SK-N-SH treated with all-trans-retinoic acid at 6 μM for 48 hours (cell line): ENCODE data around the gene SMIM41.
"Not testable (repeated sequence)": the region's sequence is repeated elsewhere in the genome, so short reads cannot be mapped to it uniquely, and the experiment has no call there.

Experiments used
- ESRRG ChIP-seq: fragments of 250-450 bp; sonication (Bioruptor Pico); IDR thresholded peaks from 2 replicates; pipeline ENCODE4 v1.6.1; 2021; ENCODE audit warnings: mild to moderate bottlenecking
- RARB ChIP-seq: fragments of 250-450 bp; sonication (Bioruptor Pico); IDR thresholded peaks from 2 replicates; pipeline ENCODE4 v1.8.0; 2021; ENCODE audit warnings: mild to moderate bottlenecking, moderate library complexity
- SNAI2 ChIP-seq: fragments of 250-450 bp; sonication (Bioruptor Pico); IDR thresholded peaks from 2 replicates; pipeline ENCODE4 v1.5.0; 2020; ENCODE audit warnings: mild to moderate bottlenecking, moderate library complexity
- TCF4 ChIP-seq: fragments of 250-450 bp; sonication (Bioruptor Pico); IDR thresholded peaks from 2 replicates; pipeline ENCODE4 v1.8.0; 2021; ENCODE audit warnings: mild to moderate bottlenecking, moderate library complexity, borderline replicate concordance
- TOX ChIP-seq: fragments of 250-450 bp; sonication (Bioruptor Pico); IDR thresholded peaks from 2 replicates; pipeline ENCODE4 v1.8.0; 2021; ENCODE audit warnings: mild to moderate bottlenecking, moderate library complexity, borderline replicate concordance
- ZFP3 ChIP-seq: fragments of 250-450 bp; sonication (Bioruptor Pico); IDR thresholded peaks from 2 replicates; pipeline ENCODE4 v1.5.0; 2020; ENCODE audit warnings: mild to moderate bottlenecking, moderate library complexity
- ZNF70 ChIP-seq: fragments of 450-650 bp; formaldehyde crosslinking; IDR thresholded peaks from 2 replicates; pipeline ENCODE4 v1.5.0; 2020; ENCODE audit warnings: mild to moderate bottlenecking, moderate library complexity
- TF ChIP-seq, protein P1 (sequence below): fragments of 250-450 bp; sonication (Bioruptor Pico); IDR thresholded peaks from 2 replicates; pipeline ENCODE4 v1.5.1; 2020; ENCODE audit warnings: low read depth, mild to moderate bottlenecking, moderate library complexity
- TF ChIP-seq, protein P2 (sequence below): fragments of 250-450 bp; sonication (Bioruptor Pico); IDR thresholded peaks from 2 replicates; pipeline ENCODE4 v1.8.0; 2020; ENCODE audit warnings: mild to moderate bottlenecking, moderate library complexity, borderline replicate concordance
- TF ChIP-seq, protein P3 (sequence below): fragments of 250-450 bp; sonication (Bioruptor Pico); IDR thresholded peaks from 2 replicates; pipeline ENCODE4 v1.5.0; 2020; ENCODE audit warnings: mild to moderate bottlenecking, moderate library complexity
- TF ChIP-seq, protein P4 (sequence below): fragments of 250-450 bp; sonication (Bioruptor Pico); IDR thresholded peaks from 2 replicates; pipeline ENCODE4 v1.5.1; 2021; ENCODE audit warnings: mild to moderate bottlenecking, moderate library complexity
- TF ChIP-seq, protein P5 (sequence below): fragments of 250-450 bp; sonication (Bioruptor Pico); IDR thresholded peaks from 2 replicates; pipeline ENCODE4 v1.8.0; 2021; ENCODE audit warnings: low read depth, mild to moderate bottlenecking, moderate library complexity, borderline replicate concordance

DNA sequence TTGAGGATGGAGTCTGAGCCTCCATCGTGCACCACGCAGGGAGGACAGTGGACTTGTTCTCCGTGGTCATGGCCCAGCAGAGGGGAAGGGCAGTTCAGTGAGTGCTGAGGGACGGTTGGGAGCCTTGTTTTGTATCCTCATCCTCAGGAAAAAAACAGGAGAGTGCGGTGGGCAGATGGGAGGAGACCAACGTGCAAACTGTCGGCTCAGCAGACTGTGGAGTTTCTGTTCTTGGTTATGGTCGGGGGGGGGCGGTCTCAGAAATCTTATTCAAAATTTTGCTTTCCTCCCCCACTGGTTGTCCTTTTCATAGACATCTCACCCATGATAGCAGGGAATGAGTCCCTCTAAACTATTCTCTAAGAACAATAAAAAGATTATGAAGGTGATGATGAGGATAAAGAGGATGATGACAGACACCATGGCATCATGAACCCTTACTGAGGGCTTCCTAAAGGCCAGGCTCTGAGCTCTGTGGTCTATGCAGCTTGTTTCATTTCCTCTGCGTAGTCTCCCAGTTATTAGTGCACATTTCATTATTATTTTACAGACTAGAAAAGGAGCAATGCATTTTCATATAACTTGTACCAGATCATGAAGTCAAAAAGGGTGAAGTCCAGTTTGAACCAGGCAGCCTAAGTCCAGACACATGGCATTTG is 25.1 kb downstream of the SMIM41 start:
- not testable (repeated sequence) for TF ChIP-seq ZNF70 (CRISPR knock-in tag); ZFP3 (CRISPR knock-in tag); TCF4 (CRISPR knock-in tag); RARB (CRISPR knock-in tag); TOX (CRISPR knock-in tag); ESRRG; SNAI2
- TF ChIP-seq, protein P1, sequence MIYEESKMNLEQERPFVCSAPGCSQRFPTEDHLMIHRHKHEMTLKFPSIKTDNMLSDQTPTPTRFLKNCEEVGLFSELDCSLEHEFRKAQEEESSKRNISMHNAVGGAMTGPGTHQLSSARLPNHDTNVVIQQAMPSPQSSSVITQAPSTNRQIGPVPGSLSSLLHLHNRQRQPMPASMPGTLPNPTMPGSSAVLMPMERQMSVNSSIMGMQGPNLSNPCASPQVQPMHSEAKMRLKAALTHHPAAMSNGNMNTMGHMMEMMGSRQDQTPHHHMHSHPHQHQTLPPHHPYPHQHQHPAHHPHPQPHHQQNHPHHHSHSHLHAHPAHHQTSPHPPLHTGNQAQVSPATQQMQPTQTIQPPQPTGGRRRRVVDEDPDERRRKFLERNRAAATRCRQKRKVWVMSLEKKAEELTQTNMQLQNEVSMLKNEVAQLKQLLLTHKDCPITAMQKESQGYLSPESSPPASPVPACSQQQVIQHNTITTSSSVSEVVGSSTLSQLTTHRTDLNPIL (CRISPR knock-in tag) = not testable (repeated sequence)
- TF ChIP-seq, protein P2, sequence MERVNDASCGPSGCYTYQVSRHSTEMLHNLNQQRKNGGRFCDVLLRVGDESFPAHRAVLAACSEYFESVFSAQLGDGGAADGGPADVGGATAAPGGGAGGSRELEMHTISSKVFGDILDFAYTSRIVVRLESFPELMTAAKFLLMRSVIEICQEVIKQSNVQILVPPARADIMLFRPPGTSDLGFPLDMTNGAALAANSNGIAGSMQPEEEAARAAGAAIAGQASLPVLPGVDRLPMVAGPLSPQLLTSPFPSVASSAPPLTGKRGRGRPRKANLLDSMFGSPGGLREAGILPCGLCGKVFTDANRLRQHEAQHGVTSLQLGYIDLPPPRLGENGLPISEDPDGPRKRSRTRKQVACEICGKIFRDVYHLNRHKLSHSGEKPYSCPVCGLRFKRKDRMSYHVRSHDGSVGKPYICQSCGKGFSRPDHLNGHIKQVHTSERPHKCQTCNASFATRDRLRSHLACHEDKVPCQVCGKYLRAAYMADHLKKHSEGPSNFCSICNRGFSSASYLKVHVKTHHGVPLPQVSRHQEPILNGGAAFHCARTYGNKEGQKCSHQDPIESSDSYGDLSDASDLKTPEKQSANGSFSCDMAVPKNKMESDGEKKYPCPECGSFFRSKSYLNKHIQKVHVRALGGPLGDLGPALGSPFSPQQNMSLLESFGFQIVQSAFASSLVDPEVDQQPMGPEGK (CRISPR knock-in tag) = not testable (repeated sequence)
- TF ChIP-seq, protein P3, sequence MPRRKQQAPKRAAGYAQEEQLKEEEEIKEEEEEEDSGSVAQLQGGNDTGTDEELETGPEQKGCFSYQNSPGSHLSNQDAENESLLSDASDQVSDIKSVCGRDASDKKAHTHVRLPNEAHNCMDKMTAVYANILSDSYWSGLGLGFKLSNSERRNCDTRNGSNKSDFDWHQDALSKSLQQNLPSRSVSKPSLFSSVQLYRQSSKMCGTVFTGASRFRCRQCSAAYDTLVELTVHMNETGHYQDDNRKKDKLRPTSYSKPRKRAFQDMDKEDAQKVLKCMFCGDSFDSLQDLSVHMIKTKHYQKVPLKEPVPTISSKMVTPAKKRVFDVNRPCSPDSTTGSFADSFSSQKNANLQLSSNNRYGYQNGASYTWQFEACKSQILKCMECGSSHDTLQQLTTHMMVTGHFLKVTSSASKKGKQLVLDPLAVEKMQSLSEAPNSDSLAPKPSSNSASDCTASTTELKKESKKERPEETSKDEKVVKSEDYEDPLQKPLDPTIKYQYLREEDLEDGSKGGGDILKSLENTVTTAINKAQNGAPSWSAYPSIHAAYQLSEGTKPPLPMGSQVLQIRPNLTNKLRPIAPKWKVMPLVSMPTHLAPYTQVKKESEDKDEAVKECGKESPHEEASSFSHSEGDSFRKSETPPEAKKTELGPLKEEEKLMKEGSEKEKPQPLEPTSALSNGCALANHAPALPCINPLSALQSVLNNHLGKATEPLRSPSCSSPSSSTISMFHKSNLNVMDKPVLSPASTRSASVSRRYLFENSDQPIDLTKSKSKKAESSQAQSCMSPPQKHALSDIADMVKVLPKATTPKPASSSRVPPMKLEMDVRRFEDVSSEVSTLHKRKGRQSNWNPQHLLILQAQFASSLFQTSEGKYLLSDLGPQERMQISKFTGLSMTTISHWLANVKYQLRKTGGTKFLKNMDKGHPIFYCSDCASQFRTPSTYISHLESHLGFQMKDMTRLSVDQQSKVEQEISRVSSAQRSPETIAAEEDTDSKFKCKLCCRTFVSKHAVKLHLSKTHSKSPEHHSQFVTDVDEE (CRISPR knock-in tag) = not testable (repeated sequence)
- TF ChIP-seq, protein P4, sequence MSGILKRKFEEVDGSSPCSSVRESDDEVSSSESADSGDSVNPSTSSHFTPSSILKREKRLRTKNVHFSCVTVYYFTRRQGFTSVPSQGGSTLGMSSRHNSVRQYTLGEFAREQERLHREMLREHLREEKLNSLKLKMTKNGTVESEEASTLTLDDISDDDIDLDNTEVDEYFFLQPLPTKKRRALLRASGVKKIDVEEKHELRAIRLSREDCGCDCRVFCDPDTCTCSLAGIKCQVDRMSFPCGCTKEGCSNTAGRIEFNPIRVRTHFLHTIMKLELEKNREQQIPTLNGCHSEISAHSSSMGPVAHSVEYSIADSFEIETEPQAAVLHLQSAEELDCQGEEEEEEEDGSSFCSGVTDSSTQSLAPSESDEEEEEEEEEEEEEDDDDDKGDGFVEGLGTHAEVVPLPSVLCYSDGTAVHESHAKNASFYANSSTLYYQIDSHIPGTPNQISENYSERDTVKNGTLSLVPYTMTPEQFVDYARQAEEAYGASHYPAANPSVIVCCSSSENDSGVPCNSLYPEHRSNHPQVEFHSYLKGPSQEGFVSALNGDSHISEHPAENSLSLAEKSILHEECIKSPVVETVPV = not testable (repeated sequence)
- TF ChIP-seq, protein P5, sequence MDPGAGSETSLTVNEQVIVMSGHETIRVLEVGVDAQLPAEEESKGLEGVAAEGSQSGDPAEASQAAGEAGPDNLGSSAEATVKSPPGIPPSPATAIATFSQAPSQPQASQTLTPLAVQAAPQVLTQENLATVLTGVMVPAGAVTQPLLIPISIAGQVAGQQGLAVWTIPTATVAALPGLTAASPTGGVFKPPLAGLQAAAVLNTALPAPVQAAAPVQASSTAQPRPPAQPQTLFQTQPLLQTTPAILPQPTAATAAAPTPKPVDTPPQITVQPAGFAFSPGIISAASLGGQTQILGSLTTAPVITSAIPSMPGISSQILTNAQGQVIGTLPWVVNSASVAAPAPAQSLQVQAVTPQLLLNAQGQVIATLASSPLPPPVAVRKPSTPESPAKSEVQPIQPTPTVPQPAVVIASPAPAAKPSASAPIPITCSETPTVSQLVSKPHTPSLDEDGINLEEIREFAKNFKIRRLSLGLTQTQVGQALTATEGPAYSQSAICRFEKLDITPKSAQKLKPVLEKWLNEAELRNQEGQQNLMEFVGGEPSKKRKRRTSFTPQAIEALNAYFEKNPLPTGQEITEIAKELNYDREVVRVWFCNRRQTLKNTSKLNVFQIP (CRISPR knock-in tag) = not testable (repeated sequence)
